ENCODE measurements around the gene SMIM30.

SMIM30 gene

DNA sequence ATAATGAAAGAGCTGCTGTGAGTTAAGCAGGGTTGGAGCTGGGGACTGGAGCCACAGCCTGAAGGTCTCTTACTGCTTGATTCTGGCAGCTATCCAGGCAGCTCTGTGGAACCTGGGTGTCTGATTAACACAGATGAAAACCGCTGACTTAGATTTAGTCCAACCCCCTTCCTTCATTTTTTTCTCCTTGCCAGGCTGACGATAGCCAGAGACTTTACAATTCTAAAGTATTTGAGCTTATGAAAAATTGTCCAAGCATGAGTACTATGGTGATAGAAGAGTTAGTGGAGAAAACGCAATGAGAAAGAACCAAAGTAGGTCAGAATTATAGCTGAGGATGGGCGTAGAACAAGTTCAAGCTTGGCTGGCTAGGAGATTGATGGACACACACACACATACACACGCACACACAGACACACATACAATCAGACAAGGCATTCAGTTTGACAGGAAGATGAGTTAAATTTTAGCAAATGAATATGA, 18.2 kb downstream of the SMIM30 start:
- no peak for DNase-seq (ENCODE audit: low read depth in 2 of 2)

DNA sequence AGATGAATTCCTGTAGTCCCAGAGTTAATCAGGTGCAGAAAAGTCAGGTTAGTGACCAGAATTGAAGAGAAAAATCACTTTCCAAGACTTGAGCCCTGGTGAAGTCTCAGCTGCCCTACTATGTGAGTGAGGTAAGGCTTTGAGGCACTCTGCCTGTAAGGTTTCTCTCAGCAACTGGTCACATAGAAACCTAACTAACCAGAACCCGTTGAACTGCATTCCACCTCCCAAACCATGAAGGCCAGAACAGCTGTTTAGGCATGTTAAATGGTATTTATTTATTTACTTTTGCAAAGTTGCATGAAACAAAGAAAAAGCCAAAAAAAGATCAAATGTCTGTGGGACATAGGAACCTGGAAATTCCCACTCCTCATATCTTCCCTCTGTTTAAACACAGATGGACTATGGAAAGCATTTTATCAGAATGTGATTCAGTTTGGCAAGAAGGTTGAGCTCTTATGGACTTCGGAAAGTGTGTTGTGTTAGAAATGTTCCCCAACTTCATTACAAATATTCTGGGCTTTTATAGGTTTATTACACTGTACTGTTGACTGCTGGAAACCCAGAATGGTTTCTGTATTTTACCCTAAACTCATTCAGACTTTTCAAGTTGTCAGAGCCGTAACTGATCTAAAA, 19.0 kb downstream of the SMIM30 start:
- no peak for DNase-seq (ENCODE audit: low read depth in 2 of 2)

DNA sequence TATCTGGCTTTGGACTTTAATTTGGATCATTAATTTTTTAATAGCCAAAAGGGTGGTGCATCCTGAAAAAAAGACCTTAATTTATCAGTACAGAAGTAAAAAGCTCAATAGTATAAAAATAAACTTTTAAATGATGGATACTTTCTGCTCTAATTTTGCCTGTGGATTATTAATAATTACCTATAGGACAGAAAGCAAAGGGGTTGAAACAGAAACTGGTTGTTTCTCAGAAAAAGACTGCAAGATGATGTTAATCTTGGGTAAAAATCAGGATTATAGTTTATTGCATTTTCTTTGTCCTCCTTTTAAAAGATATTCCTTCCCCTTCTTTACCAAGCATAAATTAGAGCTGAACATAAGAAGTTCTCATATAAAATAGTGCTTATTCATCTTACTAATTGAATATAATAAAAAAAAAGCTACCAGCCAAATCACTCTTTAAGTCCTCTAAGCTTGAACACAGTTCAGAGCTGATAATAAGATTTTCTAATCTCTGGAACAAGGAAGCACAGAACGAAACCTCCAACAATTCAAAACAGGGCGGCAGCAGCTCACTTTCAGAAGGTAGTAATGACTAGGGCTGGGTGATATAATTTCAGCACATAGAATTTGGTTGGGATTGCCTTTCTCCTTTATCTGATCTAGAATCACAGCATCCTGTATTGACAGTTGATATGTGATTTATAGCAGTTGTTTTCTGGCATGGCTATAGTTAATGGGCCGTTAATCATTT, 23.7 kb downstream of the SMIM30 start:
- no peak for DNase-seq (ENCODE audit: low read depth in 2 of 2)

DNA sequence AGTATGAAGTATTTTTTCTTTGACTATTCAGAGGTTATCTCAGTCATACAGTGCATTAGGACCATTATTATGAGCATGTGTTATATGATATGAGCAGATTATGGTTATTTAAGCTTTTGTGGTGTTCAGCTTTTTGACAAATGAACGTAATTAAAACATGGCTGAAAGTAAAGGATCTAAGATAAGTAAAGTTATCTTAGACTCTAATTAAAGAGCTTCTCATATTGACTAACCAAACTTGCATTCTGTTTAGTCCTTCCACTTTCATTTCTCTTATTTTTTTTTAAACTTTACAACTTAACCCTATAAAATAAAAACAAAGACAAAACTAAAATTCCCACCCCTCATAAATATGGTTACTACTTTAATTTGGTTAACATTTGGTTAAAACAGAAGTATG, 24.8 kb downstream of the SMIM30 start:
- DNase-seq (ENCODE audit: low read depth in 2 of 2), result no peak

DNA sequence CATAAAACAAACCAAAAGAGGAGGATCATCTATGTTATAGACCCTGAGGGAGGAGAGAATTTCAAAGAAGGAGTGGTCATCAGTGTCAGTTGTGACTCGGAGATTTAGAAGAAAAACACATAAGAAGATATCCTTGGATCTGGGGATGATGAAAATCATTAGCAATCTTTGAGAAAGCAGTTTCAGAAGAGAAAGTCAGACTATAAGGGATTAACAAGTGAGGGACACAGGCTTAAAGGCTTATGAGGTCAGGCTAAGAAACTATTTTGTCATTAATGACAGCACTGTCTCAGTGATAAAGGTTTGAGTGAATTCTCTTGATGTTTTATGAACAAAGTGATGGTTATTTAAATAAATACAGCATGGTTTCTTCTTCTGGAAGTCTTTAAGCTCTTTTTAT, 25.6 kb downstream of the SMIM30 start:
- no peak for DNase-seq (ENCODE audit: low read depth in 2 of 2)

DNA sequence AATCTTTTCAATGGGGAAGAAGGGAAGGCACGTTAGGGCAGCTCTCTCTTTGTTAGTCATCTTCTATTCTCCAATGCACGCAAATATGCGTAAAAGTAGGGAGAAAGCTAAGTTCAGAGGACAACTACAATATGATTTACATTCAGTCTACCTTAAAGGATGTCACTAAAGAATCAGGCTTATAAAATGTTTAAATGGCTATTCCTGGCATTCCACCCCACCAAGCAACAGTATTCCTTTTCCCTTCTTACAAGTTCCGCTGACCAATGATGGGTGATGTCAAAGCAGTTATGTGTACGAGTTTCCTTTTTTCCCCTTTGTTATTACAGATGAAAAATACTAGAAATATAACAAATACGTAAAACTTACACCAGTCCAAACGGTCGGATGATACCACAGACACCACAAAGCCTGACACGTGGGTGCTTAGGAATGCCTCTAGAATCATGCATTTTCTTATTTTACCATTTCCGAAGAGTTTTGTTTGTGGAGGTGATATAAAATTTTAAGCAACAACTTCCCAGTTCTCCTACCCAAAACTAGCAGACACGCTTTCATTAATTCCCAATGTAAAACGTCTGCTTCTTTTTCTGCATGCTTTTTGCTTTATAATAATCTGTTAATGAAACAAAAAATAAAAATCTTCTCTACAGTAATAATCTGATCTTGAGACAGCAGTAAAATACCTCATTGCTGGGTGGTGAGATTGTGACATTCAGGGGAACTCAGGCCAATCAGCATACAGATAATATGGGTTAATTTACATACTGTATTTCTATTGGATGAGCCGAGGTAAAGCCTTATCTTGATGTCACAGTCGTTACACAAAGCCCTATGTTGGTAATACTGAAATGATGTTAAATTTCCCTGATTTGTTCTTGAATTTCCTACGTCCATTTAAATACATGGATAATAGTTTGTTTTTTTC, 31.0 kb downstream of the SMIM30 start:
- DNase-seq (ENCODE audit: low read depth in 2 of 2), result peak; percentile 61 to 68

DNA sequence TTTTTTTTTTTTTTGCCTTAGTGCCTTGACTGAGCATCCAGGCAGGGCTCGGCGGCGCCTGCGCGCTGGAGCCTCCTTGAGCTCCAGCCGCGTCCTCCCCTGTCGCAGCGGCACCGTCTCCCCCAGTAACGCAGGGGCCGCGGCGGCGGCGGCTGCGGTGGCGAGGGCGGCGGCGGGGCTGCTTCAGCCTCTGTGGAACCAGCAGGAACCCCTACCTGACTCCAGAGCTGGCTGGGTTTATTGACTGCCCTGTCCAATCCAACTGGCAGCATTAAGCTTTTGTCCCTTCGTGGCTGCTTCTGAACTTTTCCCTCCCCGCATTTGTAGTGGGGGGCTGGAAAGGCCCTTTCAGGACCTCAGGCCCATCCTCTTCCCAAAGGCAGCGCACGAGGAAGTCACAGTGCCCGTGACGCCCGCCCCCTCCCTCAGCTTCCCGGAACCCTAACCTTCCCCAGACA, 31.9 kb downstream of the SMIM30 start, which contains the start of gene GPR85:
GPR85 (minus strand) TSS at position 397 of the 458 bp plus-strand sequence. CDS start 2,106 bp downstream, outside the sequence.
- DNase-seq (ENCODE audit: low read depth in 2 of 2), result peak in 1 of 2 experiments; percentile 26

DNA sequence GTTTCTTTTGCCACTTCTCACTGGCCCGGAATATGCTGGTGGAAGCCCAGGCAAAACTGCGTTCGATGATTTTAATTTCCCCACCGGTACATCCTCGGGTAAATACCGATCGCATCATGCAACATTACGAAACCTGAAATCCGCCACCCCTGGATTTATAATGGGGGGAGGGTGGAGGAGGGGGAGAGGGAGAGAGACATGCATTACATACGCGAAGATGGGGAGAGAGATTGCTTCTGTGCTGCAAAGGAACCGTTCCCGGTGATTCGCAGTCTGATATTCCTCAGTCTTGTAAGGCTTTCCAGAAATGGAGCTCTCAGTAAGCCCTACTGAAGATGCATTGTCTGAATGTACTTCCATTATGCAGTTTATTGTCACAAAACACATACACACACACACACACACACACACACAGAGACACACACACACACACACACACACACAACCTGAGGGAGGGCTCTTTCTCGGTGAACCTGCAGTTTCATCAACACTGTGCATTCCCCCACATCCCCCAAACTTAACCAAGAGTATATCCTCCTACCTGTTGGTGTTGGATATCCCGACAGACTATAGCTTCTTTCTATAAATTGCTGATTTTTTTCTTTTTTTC, 32.5 kb downstream of the SMIM30 start:
- DNase-seq (ENCODE audit: low read depth in 2 of 2), result no peak

DNA sequence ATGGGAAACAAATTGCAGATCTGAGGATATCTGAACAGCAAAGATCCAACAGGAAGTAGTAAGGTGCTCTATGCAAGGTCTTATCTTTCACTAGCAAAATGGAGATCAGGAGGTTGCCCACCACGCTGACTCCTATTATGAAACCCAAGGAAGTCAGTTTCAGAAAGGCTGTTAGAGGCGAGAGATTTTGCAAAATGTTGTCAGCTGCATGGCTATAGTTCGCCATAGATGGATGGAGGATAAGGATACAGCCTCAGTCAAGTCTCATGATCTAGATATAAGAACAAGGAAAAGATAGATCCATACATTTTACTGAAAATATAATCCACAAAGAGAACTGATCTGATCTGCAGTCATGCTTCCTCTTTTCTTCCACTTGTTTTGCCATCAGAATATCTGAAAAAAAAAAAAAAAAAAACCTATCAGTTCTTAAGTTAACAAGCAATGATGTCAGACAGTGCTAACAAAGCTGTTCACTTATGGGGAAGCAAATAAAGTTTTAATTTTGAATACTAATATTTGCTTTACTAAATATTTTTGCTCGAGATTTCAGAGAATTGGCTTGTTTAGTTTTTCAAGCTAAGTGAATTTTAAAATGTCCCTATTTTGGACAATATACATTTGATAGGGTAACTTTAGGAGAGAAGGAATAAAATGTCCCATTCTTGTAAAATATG, 33.7 kb downstream of the SMIM30 start:
- DNase-seq (ENCODE audit: low read depth in 2 of 2), result no peak

DNA sequence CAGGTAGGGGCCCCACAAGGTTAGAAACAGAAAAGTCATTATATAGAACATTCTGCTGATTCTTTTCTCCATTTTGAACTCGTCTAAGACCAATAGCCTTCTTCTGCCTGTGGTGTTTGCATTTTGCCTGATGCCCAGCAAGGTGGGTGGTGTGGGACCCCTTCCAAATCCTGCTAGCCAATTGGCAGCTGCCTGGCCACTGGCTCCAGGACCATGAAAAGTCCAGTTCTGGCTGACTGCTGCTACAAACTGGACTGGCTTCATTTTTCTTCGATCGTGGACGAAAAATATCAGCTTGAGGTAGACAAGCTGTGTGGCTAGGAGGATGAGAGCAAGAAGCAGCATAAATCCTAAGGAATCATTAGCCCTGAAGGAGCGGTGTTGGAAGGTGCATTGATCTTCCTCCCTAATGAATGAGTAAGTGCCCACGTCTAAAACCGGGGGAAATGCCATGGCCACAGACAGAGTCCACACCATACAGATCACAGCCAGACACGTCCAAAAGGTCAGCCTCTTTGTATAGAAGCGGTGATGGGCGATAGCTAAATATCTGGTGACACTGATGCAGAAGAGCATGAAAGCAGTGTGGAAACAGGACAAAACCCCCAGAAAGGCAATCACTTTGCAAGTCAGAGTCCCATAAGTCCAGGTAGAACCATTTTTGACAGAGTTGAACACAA, 34.4 kb downstream of the SMIM30 start:
- DNase-seq (ENCODE audit: low read depth in 2 of 2), result no peak

DNA sequence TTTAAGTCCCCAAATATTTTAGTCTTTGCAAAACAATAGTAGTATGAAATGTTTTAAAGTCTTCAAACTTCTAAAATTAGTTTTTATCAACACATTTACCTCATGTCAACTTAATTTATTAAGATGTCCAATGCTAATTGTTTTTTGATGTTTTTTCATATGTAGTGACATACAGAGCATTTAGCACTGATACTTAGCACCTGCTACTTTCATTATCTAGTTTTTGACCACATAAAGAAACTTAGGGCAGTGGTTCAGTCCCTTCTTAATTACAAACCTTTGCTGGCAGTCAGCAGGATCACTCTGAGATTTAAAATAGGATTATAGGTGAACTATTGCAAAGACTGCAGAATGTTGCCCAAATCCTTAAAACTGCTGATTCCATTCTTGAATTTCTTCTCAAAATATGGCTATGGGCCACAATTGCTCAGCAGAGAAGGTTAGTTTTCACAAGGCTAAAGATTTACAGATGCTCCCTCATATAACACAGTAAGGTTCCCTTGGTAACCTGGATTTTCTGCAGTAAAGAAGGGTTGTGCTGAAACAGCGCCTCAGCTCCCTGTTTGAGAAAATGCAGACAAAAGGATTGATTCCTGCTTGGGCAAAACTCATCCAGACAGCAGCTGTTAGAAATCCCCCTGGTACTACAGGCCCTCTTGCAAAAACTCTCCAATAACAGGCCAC, 35.1 kb downstream of the SMIM30 start:
- no peak for DNase-seq (ENCODE audit: low read depth in 2 of 2)

DNA sequence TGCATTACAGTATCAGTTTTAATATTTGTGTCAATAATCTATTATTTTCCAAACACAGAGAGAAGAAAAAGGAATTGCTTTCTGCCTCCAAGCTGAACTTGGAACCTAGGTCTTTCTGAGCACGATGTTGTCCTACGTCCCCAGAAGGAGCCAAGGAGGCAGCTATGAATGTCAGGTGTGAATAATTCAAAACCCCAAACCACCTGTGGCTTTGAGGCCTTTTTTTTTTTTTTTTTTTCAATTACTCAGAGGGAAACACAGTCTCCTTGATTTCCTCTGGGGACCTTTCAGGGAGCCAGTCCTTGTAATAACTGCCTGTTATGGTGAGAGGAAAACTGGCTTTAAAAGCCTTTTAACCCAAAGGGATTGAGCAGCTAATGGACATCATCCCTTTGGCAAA, 40.0 kb downstream of the SMIM30 start:
- no peak for DNase-seq (ENCODE audit: low read depth in 2 of 2)

DNA sequence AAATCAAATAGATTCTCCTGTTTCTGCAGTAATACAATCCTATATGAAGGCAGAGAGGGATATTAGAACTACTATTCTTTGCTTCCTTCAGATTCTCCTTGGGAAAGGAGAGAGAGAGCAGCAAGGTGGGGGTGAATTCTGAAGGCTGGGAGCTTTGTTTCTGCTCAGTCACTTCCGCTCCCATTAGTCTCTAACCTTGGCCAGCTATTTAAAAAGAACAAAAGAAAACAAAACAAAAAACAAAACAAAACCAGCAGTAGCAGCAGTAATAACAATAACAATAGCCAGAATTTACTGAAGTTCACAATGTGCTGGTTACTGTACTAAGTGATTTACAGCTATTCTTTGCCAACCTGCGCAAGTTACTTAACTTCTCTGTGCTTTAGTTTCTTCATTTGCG, 41.7 kb downstream of the SMIM30 start:
- DNase-seq (ENCODE audit: low read depth in 2 of 2), result no peak

DNA sequence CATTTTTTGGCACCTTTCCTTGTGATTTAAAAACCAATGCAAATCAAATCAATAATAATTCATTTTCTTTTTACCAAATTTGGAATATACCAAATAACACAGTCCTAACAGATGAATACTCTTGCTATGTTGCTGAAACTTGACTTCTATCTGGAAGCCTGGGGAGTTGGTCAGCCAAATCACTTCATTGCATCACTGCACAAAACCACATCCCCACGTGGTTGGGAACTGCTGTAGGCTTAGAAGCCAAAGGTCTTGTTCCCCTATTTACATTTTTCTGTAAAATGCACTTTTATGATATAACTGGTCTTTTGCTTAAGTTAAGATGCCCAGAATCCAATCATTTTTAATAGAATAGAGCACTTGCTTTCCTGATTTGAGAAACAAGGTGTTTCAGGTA, 46.9 kb downstream of the SMIM30 start:
- DNase-seq (ENCODE audit: low read depth in 2 of 2), result no peak

Measured in fibroblast of skin of left quadriceps (primary cell).